GM21786 (cell line): ENCODE results near the gene CDX2.
"Not testable (repeated sequence)": the region's sequence is repeated elsewhere in the genome, so short reads cannot be mapped to it uniquely, and the experiment has no call there.

Experiments
- ATAC-seq: cut with Tn5 transposase; IDR thresholded peaks from one replicate; pipeline ENCODE4 v1.9.1; 2021; ENCODE audit not compliant: unreplicated experiment

CDX2 gene

GRCh38 chr13:27965740-27966640, 3.1 kb downstream of the CDX2 start:
- ATAC-seq = no peak

GRCh38 chr13:27965343-27965739, 3.8 kb downstream of the CDX2 start:
- ATAC-seq = no peak

DNA sequence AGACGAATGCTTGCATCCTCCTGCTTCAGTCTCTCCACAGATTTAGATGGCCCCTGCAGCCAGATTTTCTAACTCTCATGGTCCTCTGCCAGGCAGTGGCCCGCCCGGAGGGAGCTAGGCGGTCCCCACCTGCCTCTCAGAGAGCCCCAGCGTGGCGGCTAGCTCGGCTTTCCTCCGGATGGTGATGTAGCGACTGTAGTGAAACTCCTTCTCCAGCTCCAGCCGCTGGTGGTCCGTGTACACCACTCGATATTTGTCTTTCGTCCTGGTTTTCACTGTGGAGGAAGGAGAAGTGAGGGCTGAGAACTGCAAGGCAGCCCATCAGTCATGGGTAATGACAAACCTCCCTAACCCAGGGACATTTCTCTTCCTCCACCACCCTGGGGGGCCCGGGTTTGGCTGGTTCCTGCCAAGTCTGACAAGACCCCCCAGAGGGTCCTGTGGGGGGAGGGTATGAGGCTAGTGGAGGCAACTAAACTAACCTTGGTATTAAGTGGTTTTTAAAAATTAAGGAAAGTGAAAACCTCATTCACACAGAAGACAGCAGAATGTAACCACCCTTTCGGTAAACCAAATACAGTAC, 4.3 kb downstream of the CDX2 start:
- no peak for ATAC-seq

GRCh38 chr13:27964206-27964605, 4.9 kb downstream of the CDX2 start:
- ATAC-seq = not testable (repeated sequence)

- ATAC-seq = no peak
Observed at GRCh38 chr13:27963491-27963890, 5.6 kb downstream of the CDX2 start.

DNA sequence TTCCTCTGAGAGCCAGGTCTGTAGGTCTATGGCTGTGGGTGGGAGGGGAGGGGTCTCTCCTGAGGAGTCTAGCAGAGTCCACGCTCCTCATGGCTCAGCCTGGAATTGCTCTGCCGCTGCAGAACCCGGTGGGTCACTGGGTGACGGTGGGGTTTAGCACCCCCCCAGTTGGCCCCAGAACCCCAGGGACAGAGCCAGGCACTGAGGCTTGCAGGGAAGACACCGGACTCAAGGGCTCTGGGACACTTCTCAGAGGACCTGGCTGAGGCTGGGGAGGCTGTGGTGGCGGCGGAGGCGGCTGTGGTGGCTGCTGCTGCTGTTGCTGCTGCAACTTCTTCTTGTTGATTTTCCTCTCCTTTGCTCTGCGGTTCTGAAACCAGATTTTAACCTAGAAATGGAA, 6.1 kb downstream of the CDX2 start:
- no peak for ATAC-seq

GRCh38 chr13:27962128-27962841, 6.8 kb downstream of the CDX2 start:
- ATAC-seq = no peak

GRCh38 chr13:27961227-27962085, 7.7 kb downstream of the CDX2 start:
- ATAC-seq = no peak

DNA sequence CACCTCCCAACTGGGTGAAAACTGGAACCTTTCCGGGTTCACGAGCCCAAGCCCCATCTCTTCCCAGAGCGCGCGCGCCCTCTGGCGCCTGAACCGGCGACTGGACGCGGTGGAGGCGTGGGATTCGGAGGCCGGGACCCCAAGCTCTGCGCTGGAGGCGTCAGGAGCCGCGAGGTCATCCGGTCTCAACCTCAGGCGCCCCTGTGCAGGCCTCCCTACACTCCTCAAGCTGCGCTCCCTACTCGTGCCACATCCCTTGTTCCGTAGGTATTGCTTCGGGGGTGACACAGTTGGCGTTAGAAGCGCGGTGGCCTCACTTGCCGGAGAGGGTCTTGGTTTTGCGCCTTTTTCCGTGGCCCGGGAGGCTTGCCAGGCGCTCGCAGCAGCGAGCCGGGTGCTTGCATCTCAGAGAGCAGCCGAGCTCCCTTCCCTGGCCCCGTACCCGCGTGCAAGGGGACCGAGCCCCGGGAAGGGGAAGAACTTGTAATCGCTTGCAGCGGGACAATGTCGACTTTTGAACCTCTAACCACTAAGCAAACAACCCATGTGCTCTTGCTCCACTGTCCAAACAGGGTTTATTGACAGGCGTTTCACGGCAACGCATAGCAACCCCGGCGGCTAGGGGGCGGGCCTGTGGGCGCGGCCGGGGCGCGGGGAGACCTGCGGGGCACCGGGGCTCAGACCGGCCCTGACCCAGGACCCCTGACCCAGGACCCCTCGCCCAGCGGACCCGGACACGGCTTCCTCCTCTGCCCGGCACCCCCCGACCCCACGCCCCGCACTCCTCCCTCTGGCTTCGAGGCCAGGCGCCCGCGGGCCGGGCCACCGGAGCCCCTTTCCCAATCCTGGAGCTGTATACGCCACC, 8.5 kb downstream of the CDX2 start:
- ATAC-seq = peak; percentile 57

DNA sequence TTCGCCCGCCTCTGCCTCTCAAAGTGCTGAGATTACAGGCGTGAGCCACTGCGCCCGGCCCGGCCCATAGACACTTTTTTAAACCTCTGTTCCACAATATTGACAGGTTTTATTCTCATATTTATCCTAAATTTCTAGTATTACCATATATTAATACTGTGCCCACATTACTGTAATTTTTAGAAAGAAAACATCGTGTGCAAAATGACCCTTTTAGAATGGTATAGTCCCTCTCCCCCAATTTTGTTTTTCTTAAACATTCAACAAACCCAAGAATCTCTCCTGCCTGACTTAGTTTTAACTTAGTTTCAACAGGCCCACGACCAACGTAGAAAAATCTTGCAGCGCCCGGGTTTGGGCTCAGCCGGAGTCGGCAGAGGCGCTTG, 9.1 kb downstream of the CDX2 start:
- ATAC-seq = no peak

DNA sequence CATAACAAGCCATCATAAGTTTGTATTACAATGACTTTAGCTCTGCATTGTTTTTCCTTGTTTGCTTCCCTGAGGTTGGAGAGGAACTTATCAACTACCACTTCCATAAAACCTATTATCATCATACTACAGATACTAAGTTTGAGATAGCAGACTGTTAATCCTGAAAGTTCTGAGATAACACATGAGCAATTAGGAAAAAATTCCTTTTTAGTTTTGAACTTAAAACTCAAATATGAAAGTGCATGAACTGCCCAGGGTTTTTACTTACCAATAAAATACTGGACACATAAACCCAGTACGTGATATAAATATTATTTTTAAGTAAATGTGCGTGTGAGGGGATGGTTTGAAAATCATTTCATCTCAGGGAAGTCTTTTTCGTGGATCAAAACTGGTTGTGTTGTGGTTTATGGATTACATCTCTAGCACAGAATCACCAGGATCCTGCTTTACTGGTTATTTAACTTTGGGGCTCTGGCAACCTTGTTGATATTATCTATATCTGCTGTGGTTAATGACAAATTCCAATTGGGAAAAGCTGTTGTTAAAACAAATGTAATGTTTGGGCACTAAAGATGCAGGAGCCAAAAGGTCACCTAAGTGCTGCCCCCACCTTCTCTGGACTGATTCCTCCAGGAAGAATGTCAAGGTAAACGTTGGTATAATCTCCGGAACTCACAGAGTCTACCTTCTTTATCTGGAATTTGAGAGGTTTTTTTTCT, 12.4 kb downstream of the CDX2 start:
- ATAC-seq = no peak

- no peak for ATAC-seq
Observed at GRCh38 chr13:27955014-27955591, 14.0 kb downstream of the CDX2 start.

DNA sequence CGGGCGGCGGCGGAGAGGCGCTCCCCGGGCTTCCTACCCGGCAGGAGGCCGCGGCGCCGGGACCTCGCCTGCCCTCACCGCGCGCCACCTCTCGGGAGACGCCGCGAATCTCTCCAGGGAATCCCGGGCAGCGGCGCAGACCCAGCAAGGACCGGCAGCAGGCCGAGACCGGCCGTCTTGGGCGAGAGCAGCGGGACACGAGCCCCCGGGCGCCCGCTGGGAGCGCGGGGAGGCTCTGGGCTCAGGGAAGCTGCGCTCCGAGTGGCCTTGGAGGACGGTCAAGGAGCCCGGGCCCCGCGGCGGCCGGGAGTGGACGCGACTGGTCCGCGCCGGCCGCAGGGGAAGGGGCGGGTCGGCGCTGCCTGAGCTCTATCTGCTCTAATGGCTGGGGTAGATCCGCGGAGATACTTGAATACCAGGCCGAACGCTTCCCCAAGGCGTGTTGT, 14.7 kb downstream of the CDX2 start:
- ATAC-seq = peak; percentile 12

- ATAC-seq = peak; percentile 72
Observed at GRCh38 chr13:27953676-27954405, 15.3 kb downstream of the CDX2 start.

- ATAC-seq = no peak
Observed at GRCh38 chr13:27952876-27953675, 16.0 kb downstream of the CDX2 start.

DNA sequence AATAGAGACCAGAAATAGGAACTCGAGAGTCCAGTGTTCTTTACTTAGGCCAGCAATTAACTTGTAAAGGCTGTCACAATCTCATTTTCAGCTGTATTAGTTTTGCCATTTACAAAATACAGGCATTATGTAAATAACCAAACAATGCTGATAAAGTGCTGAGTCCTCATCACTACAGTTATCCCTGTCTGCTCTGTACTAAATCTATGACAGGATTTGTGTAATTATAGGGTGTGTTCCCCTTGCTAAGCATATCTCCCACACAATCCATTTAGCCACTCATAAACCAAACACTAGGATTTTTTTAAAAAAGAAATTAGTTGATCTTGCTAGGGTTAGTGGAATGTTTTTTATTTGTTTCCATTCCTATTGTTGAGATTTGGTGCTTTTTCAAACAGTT, 26.1 kb downstream of the CDX2 start:
- no peak for ATAC-seq

GRCh38 chr13:27933580-27934328, 35.4 kb downstream of the CDX2 start:
- no peak for ATAC-seq
